OCI-LY3 (cell line): Measurements from ENCODE around the gene MSTO1.
"Not testable (repeated sequence)": the region's sequence is repeated elsewhere in the genome, so short reads cannot be mapped to it uniquely, and the experiment has no call there.

Experiments
- CTCF ChIP-seq: fragments of 200-600, 300-600 bp; sonication (generic); IDR thresholded peaks from 2 replicates; pipeline ENCODE4 v1.5.1; 2014; ENCODE audit warnings: antibody characterized with exemption, low read length, low read depth
- EZH2phosphoT487 ChIP-seq: fragments of 200-600 bp; shearing (Covaris generic); IDR thresholded peaks from 2 replicates; pipeline ENCODE4 v1.6.1; 2018; ENCODE audit warnings: antibody characterized with exemption, mixed run types, low read depth

GRCh38 chr1:155661239-155661638 is 51.2 kb downstream of the MSTO1 start:
- TF ChIP-seq CTCF, EZH2phosphoT487: not testable (repeated sequence)
